NCI-H2196 (cell line): ENCODE data around the gene NR2F2.

ENCODE experiments used
- DNase-seq: peaks from one replicate; lab custom pipeline; 2025; ENCODE audit not compliant: unreplicated experiment; lab: John Stamatoyannopoulos, UW

The NR2F2 gene

DNA sequence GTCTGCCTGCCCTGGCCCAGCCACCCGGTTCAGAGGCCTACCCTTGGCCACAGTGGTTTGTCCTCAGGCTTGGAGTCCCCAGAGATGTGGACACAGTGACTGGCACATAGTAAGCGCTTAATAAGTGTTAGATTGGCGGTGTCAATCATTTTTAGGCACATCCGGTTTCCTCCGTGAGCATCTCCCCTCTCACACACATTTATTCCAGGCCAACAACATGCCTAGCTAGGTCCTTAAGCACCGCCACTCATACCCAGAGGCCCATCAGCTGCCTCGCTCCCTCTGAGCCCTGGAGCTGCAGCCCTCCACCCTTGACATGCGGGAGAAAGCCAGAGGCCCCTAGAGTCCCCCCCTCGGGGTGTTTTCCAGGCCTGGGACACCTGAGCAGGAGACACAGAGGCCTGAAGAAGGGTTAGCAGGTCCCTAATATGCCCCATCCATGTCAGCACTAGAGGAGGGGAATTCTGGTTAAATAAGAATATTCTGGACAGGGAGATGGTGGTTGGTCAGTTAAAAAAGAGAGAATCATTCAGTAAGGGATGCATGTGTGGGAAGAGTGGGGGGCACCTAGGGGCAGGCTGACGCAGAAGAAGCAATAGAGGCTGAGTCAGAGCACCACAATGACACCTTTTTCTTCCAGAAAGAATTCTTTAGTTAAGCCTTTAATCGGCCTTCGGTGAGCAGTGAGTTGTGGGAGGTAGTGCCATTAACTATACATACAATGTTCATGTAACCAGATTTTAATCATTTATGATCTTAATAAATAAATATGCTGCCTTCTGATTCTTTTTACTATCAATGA, 22.3 kb downstream of the NR2F2 start:
- DNase-seq = no peak

DNA sequence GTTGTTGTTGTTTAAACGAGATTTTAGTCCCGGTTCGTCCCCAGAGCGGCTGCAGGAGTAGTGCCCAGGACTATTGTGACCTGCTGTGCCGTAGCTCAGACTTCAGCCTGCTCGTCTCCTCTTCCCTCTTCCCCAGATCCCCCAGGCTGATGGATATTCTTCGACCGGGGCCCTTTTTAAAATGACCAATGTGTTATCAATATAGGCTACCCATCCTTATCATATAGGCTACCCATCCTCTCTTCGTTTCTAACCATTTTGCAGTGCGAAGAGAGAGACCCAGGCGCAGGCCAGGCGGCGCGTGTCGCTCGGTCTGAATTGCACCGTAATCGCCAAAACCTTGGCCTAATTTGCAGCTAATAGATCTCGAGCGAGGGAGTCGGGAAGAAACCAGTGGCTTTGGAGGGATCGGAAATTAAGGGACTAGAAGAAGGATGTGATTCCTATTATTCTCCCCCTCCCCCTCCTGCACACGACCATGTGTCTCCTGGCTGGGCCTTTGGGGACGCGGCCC, 23.0 kb downstream of the NR2F2 start:
- DNase-seq = no peak

DNA sequence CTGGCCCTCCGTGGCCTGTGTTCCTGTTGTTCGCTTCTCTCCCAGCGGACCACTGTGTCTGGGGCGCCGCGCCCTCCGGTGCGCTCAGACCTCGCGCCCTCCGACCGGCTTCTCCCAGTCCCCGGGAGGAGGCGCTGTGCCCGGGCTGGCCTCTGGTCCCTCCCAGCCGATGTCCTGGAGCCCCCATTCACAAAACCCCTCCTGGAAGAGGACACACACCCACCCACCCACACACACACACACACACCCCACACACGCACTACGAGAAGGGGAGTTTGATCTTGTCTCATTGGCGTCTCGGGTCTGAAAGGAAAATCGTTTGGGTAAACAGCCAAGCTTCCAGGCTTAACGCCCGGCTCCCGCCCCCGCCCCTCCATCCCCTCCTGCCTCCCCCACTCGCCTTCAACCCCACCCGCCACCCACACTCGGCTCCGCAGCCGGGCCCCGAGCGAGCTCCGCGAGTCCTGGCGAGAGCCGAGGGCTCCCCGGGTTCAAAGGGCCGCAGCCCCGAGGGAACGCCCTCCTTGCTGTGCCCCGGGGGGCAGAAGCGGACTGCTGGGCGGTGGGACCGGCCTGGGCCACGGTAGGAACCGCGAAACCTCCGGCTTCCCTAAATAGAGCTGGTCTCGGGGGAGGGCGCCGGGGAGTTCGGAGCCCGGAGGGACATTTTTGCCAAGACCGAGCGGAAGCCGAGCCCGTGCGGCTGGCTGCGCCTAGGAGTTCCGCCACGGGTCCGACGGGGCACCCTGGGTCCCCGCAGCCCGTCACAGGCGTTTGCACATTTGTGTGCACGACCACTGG, 23.6 kb downstream of the NR2F2 start:
- DNase-seq = no peak

DNA sequence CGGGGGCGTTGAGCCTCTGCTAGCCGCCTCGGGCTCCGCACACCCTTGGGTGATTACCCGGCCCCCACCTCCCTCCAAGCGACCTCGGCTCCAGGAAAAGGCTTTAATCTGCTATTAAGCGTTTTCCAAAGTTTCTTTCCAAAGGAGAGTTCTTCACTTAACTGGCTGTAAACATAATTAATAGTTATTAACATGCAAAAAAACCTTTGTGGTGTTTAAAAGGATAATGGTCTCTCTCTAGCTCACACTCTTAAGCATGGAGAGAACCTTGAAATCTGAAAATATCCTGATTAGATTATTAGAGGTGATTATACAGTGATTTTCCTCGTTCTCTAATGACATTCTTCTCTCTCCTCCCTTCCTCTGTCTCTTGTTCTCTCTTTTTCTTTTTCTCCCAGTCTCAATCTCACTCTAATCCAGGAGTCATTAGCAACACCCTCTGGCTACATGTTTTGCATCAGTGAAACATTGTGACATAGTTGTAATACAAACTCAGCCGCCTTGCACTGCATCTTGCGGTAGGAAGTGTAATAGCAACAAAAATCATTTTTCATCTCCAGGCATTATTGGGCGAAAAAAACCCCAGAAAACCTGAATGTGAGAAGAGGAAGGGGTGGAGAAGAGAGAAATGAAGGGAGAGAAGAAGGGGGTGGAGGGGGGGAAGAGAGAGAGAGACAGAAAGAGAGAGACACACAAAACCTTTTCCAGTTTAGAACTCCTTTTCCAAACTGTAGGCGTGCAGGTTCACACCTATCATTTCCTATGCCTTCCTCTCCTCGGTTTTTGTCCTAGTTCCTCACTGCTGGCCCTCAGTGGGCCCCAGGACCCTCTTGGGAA, 24.4 kb downstream of the NR2F2 start:
- DNase-seq = no peak

DNA sequence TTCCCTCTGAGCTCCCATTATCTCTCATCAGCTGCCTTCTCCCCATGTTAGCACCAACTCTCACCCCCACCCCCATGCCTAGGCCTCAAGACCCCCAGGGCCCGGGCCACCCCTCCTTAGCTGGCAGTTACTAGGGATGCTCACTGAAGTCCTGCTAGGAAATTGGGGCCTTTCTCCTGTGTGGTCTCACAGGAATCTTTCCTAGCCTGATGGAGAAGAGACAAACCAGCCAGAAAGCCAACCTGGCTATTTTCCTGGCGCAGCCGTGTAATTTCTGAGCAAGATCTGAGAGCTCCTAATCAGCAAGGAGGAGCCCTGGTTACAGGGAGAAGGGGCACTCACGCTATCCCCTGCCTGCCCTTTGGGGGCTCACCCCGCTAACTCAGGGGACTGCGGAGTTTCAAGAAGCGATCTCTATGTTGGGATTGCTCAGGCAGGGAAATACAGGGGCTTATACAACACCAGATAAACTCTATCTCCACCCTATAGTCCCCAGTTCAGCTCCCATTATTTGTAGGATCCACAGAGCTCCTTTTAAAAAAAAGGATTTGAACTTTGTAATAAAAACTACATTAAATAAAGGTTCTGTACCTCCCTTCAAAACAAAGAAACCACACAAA, 25.2 kb downstream of the NR2F2 start:
- no peak for DNase-seq

DNA sequence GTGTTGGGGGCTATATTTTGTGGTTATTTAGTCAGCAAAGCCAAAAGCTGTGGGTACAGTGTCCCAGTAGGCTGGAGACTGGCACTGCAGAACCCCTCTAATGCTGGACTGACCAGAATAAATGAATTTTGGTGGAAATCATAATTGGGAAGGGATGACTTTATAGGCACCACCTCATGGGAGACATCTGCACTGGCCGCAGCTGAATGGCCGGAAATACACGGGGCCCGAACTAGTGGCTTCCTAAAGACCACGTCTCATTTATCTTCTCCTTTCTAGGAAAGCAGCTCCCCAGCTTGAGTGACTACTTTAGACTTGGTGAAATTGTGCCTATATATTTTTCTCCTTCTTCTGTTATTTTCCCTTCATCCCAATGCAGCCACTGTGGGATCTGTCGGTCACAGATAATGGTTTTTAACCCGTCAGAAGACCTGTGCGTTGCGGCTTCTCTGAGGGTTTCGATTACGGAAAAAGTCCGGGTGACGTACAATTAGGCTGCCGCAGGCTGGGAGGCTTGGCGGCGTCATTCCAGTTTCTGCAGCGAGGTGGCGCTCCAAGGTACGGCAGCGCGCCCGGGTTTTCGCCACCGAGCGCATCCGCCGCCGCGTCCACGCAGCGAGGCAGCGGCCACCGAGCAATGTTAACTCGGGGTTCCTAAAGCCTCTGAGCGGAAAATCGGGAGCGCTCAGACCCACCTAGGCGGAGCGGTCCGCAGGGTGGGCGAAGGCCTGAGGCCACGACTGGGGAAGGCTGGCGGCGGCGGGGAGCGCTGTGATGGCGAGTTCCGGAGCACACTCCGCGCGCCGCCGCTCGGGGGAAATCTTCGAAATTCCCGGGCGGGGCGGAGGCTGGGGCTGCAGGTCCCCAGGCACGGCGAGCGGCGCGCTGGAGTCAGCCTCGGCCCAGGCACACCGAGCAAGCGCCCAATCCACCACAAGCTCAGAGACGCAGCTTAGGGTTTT, 26.3 kb downstream of the NR2F2 start:
- DNase-seq = peak; percentile 75

DNA sequence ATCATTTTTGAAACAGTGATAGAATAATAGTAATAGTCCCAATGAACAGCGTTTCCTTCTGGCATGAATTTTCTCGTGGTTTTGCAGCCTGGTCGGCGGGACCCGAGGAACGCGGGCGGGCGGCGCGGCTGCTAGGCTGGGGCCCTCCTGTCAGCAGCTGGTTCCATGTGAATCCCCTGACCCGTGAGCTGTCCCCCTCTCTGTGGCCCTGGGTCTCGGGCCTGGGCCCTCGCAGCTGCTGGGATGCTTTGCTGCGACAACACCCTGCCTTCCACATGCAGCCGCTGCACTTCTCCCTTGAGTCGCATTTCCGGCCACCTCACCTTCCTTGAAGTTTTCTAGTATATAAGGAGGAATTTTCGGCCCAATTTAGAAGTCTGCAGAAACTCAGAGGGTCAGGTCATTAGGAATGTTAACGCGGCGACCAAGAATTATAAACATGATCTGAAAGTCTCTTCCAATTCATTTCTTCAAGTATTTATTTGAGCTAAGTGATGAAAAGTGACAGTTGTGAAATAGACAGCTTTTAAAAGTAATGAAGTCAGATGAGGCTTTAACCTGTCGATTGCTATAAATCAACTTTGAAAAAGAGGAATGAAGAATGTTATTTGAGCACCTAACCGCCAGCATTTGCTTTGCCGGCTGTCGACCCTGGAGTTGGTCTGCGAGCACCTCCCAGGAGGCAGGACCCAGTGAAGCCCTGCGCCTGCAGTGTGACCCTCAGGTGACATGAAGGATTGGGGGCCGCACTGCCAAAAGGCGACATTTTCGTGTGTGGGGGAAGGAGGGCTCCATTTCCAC, 27.7 kb downstream of the NR2F2 start:
- DNase-seq = no peak

DNA sequence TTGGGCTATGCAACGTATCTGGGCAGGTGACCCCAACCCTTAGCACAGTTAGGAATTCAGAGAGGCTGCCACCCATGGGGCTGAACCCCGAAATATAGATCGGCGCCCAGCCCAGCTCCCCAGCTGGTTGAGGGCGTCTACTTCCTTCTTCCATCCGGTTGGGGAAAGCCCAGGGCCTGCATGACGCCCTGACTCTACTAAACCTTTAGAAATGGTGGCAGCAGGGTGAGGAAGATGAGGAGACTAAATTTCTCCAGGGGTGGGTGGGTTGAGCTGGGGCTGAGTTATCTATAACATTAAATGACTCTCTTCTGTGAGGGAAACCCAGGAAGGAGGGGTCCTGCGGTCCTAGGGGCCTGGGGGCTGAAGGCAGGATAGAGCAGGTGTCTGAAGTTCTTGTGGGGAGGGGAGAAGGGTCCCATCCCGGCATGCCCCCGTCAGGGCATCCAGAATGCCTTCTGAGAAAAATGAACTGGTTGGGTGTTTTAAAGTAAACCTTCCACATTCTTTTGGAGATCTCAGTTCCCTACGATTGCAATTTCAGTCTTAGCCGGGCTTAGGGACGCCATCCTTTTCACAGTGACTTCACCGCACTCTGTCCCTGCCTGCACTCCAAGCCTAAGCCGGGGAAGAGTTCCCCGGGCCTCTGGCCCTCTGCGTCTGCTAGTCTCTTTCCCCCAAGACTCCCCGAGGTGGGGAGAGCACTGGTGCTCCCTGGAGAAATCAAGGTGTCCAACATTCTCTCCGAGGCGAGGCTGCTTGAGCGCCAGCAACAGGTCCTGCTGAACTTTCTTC, 28.5 kb downstream of the NR2F2 start:
- DNase-seq = no peak

DNA sequence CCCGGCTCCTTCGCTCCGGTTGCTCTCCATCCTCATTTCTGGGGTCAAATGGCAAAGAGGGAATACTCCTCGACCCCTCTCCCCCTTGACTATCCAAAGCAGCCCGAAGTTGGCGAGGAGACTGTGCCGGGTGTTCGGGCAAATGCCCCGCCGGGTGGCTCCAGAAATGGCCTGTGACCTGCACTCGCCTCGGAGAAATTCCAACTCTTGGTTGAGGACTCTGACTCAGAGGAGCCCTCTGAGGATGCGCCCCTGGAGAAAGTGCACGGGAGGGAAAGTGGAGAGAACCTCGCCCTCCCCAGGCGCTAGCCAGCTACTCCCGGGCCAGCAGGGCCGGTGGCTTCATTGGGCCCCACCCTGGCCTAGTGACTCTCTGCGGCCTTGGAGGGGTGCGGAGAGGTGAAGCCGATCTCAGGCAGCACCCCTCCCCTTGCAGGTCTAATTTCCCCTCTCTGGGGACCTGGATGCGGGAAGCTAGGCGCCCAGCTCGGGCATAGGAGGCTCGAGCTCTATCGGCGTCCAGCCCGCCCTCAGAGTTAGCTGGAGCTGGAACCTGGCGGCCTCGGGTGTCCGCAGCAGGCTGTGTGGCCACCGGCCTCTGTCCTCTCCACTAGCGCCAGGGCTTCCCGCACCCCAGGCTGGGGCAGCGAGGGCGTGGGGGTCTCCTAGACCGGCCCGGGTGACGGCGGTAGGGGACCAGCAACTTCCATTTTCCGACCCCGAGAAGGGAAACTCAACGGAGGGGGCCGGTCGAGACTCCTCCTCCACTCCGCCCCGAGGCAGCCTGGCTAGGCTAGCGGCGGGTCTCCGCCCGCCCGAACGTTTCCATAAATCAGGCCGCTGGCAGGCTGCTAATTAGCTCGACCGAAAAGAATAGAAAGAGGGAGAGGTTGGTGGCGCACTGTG, 29.4 kb downstream of the NR2F2 start:
- DNase-seq = no peak

DNA sequence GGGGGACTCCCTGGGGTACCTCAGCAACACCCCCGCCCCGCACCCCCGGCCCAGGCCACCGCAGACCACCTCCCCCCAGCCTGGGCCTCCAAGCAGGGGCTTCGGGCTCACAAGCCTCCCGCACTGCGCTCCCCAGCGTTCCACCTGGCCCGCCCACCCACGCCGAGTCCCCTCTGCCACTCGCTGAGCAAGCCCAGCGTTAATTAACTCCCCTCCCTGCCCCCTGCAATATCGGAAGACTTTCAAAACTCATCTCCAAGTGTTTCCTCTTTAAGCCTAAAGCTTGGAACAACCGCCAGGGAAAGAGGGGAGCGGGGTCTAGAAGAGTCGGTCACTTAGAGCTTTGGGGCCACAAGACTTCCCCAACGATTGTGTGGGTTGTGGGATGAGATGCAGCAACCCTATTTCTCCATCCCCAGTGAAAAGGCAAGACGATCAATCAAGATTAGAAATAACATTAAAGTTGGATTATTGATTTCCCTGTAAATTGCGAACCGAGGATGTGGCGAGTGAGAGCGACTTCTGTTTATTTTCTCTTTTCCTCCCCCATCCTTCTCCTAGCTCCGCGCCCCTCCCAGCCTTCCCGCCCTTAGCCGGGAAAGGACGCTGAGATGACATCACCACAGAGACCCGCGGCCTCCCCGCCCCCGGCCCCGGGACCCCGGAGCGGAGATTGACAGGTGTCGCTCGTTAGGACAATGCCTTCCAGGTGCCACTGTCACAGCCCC, 30.2 kb downstream of the NR2F2 start:
- DNase-seq = no peak

DNA sequence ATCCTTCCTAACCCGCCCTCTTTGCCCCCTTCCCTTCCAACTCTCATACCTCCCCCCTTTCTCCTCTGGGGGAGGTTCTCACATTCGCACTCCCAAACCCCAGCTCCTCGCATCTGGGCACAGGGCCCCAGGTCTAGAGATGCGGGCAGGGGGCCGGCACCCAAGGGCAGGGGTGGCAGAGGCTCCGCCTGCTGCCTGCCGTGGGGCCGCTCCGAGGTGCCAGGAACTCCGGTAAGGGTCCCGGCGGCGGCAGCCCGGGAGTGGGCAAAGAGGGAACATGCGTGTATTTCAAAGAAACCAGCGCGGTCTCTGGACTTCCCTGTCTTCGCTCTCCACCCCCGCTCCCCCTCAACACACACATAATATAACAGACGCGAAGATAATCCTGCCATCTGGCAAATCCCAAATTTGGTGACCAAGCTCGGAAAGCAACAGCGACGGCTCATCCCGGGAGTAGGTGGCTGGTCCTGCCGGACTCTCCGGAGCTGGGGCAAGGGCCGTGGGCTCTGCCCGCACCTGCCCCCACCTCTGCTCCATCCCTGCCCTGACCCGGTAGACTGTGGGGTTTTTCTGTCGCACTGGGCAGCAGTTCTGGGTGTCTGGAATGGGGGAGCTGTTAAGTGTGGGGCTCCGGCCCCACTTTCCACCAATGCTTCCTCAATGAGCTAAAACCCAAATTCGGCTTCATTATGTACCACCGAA, 31.0 kb downstream of the NR2F2 start:
- DNase-seq = no peak

DNA sequence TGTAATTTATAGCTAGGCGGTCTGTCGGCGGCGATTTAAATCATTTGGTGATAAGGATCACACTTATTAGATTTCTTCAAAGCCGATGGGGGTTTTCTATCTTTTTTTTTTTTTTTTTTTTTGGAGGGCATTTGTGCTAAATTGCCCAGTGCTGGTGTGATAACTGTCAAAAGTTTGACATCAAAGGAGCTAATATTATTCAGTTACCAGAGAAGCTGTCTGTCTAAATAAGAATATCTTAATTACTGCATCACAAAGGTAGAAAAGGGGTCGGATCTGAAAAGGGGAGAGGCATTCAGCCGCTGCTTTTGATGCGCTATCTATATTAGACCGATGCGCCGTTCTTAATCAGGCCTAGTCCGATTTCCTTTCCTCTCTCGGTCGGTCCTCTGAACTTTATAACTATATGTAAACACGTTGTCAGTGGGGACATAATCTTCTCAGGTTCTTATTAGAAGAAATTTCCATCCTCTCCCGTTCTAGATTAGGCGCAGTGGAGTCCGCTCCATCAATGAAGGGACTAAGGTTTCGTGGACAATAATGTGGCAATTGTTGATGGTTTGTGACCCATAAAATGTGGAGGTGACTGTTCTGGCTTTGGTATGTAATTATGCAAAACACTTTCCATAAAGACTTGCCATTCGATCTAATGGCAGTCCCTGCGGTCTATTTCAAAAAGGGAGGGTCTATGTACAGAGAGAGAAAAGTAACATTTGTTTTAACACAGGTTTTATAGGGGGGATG, 31.7 kb downstream of the NR2F2 start:
- DNase-seq = no peak

DNA sequence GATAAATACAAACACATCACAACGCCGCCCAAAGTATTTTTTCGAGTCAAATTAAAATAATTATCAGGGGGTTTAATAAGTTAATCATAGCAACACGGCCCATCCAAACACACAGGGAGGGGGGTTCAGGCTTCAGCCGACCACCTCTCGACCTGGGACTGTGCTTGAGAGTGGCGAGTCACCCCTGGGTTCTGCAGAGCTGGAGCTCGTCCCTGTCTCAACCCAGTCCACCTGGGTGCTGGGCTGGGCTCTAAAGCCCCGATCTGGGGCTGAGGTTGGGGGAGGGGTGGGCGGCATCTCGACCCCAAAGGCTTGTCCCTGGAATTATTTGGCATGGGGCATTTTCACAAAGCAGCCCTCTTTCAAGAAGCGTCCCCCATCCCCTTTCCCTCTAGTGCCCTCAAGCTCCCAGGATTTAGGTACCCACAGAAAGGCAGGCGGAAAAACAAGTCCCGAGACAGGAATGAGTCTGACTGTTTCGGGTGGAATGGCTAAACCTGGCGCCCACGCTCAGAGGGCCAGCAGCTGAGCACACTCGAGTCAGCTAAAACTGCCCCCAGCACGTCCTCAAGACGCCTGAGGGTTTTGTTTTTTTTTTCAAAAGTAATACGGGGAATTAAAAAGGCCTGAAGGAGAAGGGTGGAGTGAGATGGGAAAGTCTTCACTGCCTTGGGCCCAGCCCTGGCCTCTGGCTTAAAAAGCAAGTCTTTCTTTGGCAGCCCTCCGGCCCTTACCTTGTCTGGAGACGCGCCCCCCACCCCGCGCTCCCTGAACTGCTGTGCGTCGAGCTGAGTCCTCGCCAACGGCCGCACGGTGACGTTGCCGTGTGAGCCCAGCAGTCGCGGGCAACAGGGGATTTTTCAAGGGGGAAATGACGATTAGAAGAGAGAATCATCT, 32.5 kb downstream of the NR2F2 start:
- no peak for DNase-seq

DNA sequence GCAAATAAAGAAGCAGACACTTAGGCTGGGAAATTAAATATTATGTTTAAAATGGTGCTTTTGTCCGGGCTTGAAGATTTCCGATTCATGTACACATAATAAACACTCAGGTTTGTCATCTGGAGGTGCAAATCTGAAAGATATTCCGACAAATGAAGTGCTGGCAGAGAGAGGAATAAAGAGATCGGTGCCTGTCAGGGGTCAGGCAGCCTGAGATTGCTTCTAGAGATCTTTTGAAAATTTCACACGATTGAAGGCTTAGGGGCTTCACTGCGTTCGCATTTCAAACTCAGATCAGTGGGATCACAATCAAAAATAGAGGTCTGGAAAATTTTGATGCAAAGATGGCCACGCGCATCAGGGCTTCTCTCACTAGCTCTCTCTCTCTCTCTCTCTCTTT, 33.2 kb downstream of the NR2F2 start:
- no peak for DNase-seq
